ENCODE results near the gene ATG13. TPM values are rescaled to one million over a fixed set of nuclear protein-coding genes. Genes with fewer than 3 reads are reported as not detected.

Gene ATG13
- total RNA-seq, 2 experiments from 2014 or later = 64.1 to 70.0 TPM

- H3K4me1 Mint-ChIP-seq = peaks cover 26% of the 10 kb centered on the region
- no peaks in the 10 kb centered on the region for H3K9me3 Mint-ChIP-seq
- H3K27me3 Mint-ChIP-seq = no peaks in the 10 kb centered on the region
- H3K27ac Mint-ChIP-seq = peak overlapping the region; percentile 99
- POLR2A ChIA-PET = interaction anchor here (0.7 to 3.2 kb wide), 7 partner anchors 23 to 699 kb away, joined by 3 to 14 read pairs (median 5); partner anchors contain the start of genes AMBRA1, ARHGAP1, PEX16 and ZNF408
- peak overlapping the region; percentile 100 for H3K4me3 Mint-ChIP-seq
- DNase-seq = no peak
- peaks cover 8% of the 10 kb centered on the region for H3K36me3 Mint-ChIP-seq
- no peak for ATAC-seq (ENCODE audit: low read depth)
Measured at GRCh38 chr11:46616551-46617133, 711 bp upstream of the ATG13 start.

- POLR2A ChIA-PET = interaction anchor here (1.4 to 3.2 kb wide), 4 partner anchors 24 to 82 kb away, joined by 5 to 14 read pairs (median 8); partner anchors contain the start of genes AMBRA1, ARHGAP1 and ZNF408
- no peaks in the 10 kb centered on the region for H3K9me3 Mint-ChIP-seq
Measured at GRCh38 chr11:46617972-46618314, 590 bp downstream of the ATG13 start.

DNA sequence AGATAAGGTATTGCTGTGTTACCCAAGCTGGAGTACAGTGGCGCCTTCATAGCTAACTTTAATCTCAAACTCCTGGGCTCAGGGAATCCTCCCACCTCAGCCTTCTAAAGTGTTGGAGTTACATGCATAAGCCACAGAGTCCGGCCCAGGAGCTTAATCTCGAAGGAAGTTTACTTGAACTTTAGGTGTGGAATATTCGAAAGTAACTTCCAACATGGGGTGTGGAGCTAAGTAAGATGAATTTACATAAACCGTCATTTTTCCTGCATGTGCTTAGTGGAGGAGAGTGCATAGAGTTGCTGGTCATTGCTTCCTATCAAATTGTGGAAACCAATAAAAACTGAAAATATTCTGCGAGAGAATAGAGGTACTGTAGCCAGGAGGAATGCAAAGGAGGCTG lies 1.5 kb downstream of the ATG13 start:
- Mint-ChIP-seq H3K27me3 (no peaks in the 10 kb centered on the region), H3K9me3 (no peaks in the 10 kb centered on the region), H3K4me1 (peaks cover 23% of the 10 kb centered on the region), H3K36me3 (peaks cover 10% of the 10 kb centered on the region), H3K4me3 (peak overlapping the region; percentile 37), H3K27ac (peak overlapping the region; percentile 80)
- DNase-seq (no peak), ATAC-seq (ENCODE audit: low read depth) (no peak)
- POLR2A ChIA-PET = interaction anchor here (3.2 kb wide), 1 partner anchor 81 kb away, joined by 14 read pairs; the partner anchor contains the start of genes ARHGAP1 and ZNF408

More at GRCh38 chr11:46617972-46618314, 590 bp downstream of the ATG13 start:
- ATAC-seq (ENCODE audit: low read depth) (no peak), DNase-seq (no peak)
- H3K4me3 Mint-ChIP-seq = peak overlapping the region; percentile 100
- H3K36me3 Mint-ChIP-seq = peaks cover 10% of the 10 kb centered on the region
- peak overlapping the region; percentile 99 for H3K27ac Mint-ChIP-seq
- no peaks in the 10 kb centered on the region for H3K27me3 Mint-ChIP-seq
- H3K4me1 Mint-ChIP-seq = peaks cover 23% of the 10 kb centered on the region

- H3K27me3 Mint-ChIP-seq = no peaks in the 10 kb centered on the region
- POLR2A ChIA-PET = interaction anchor here (1.1 kb wide), 1 partner anchor 31 kb away, joined by 5 read pairs; the partner anchor contains the start of gene AMBRA1
- no peak for ATAC-seq (ENCODE audit: low read depth)
- H3K36me3 Mint-ChIP-seq = peaks cover 22% of the 10 kb centered on the region
- no peak overlapping the region for H3K4me3 Mint-ChIP-seq
- H3K27ac Mint-ChIP-seq = no peak overlapping the region
- peaks cover 7% of the 10 kb centered on the region for H3K4me1 Mint-ChIP-seq
- H3K9me3 Mint-ChIP-seq = no peaks in the 10 kb centered on the region
- DNase-seq = no peak
Measured at GRCh38 chr11:46625406-46625805, 8.1 kb downstream of the ATG13 start.

GRCh38 chr11:46628961-46629360 lies 11.6 kb downstream of the ATG13 start:
- DNase-seq (no peak), ATAC-seq (ENCODE audit: low read depth) (no peak)
- Mint-ChIP-seq H3K4me1 (peaks cover 15% of the 10 kb centered on the region), H3K27me3 (no peaks in the 10 kb centered on the region), H3K27ac (no peak overlapping the region), H3K36me3 (peaks cover 22% of the 10 kb centered on the region), H3K9me3 (no peaks in the 10 kb centered on the region), H3K4me3 (no peak overlapping the region)
- POLR2A ChIA-PET = no interaction called here

DNA sequence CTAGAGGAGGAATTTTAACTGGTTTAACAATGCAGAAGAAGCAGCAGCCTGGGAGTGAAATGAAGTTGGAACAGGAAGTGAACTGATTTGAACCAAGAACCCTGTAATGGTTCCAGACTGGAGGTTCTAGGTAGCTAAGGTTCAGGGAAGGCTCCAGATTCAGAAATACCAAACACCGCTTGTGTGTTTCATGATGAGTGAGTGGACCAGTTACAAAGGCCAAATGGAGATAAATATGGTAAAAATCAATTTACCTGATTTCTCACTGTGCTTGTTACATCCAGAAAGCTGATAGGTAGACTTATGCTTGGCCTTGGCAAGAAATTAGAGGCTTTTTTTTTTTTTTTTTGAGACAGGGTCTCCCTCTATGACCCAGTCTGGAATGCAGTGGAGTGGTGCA lies 12.9 kb downstream of the ATG13 start:
- ATAC-seq (ENCODE audit: low read depth) (no peak), DNase-seq (no peak)
- Mint-ChIP-seq H3K9me3 (no peaks in the 10 kb centered on the region), H3K4me1 (peaks cover 13% of the 10 kb centered on the region), H3K27me3 (no peaks in the 10 kb centered on the region), H3K4me3 (no peak overlapping the region), H3K36me3 (peaks cover 18% of the 10 kb centered on the region), H3K27ac (no peak overlapping the region)
- POLR2A ChIA-PET = interaction anchor here (1.4 kb wide), 1 partner anchor 11 kb away, joined by 5 read pairs; no protein-coding TSS in a partner anchor

GRCh38 chr11:46631676-46632075 lies 14.3 kb downstream of the ATG13 start:
- no peaks in the 10 kb centered on the region for H3K27me3 Mint-ChIP-seq

DNA sequence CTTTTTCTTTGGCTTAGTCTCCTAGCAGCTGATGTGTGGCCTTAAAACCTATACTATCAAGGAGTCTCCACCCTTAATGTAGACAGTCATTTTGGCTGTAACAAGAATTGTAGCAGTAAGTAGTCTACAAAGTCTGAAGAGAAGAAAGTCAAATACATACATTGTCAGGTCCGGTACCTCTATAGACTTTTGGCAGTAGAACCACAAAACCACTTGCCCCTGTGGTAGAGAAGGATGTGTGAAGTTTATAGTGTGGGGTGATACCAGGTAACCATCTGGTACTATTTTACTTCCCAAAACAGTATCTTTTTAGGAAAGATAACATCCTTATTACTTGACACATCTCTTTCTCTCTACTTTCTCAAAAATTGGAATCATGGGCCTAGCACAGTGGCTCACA lies 15.1 kb downstream of the ATG13 start:
- no peaks in the 10 kb centered on the region for H3K9me3 Mint-ChIP-seq
- peaks cover 13% of the 10 kb centered on the region for H3K4me1 Mint-ChIP-seq
- ATAC-seq (ENCODE audit: low read depth) (peak; percentile 82), DNase-seq (no peak)
- no peak overlapping the region for H3K27ac Mint-ChIP-seq
- peak overlapping the region; percentile 45 for H3K4me3 Mint-ChIP-seq
- H3K36me3 Mint-ChIP-seq = peaks cover 11% of the 10 kb centered on the region
- H3K27me3 Mint-ChIP-seq = no peaks in the 10 kb centered on the region
- POLR2A ChIA-PET = interaction anchor here (1.1 kb wide), 1 partner anchor 39 kb away, joined by 6 read pairs; no protein-coding TSS in a partner anchor

More at GRCh38 chr11:46631676-46632075, 14.3 kb downstream of the ATG13 start:
- no peaks in the 10 kb centered on the region for H3K9me3 Mint-ChIP-seq
- ATAC-seq (ENCODE audit: low read depth) (no peak), DNase-seq (no peak)
- POLR2A ChIA-PET = interaction anchor here (1.1 to 1.4 kb wide), 2 partner anchors 9 to 40 kb away, joined by 5 to 6 read pairs; no protein-coding TSS in a partner anchor
- H3K36me3 Mint-ChIP-seq = peaks cover 11% of the 10 kb centered on the region
- H3K4me1 Mint-ChIP-seq = peaks cover 13% of the 10 kb centered on the region
- no peak overlapping the region for H3K27ac Mint-ChIP-seq
- H3K4me3 Mint-ChIP-seq = no peak overlapping the region

GRCh38 chr11:46633291-46634217 lies 16.2 kb downstream of the ATG13 start:
- Mint-ChIP-seq H3K27ac (no peak overlapping the region), H3K4me3 (no peak overlapping the region), H3K9me3 (peaks cover 2% of the 10 kb centered on the region), H3K36me3 (peaks cover 14% of the 10 kb centered on the region), H3K4me1 (peaks cover 16% of the 10 kb centered on the region), H3K27me3 (no peaks in the 10 kb centered on the region)
- ATAC-seq (ENCODE audit: low read depth) (no peak), DNase-seq (no peak)
- POLR2A ChIA-PET = no interaction called here

- Mint-ChIP-seq H3K4me3 (no peak overlapping the region), H3K27ac (no peak overlapping the region), H3K4me1 (peaks cover 18% of the 10 kb centered on the region), H3K9me3 (peaks cover 4% of the 10 kb centered on the region), H3K36me3 (peaks cover 29% of the 10 kb centered on the region), H3K27me3 (no peaks in the 10 kb centered on the region)
- DNase-seq (no peak), ATAC-seq (ENCODE audit: low read depth) (no peak)
- POLR2A ChIA-PET = no interaction called here
Measured at GRCh38 chr11:46635557-46636139, 18.3 kb downstream of the ATG13 start.

DNA sequence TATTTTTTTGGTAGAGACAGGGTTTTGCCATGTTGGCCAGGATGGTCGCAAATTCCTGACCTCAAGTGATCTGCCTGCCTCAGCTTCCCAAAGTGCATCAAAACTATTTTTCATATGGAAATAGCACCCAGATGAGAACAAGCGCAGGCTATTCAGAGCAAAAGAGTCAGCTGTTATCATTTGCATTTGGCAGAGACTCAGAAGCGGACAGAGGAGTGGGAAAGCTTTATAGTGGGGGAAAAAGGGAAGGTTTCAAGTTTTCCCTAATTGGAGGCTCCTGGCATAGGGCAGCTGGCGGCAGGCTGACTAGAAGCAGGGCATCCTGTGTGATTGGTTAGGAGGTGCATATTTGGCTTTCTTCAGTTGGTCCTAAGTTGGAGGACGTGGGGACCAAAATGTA lies 20.2 kb downstream of the ATG13 start:
- Mint-ChIP-seq H3K36me3 (peaks cover 28% of the 10 kb centered on the region), H3K4me3 (no peak overlapping the region), H3K4me1 (peaks cover 11% of the 10 kb centered on the region), H3K27me3 (no peaks in the 10 kb centered on the region), H3K9me3 (peaks cover 6% of the 10 kb centered on the region), H3K27ac (no peak overlapping the region)
- DNase-seq (no peak), ATAC-seq (ENCODE audit: low read depth) (no peak)
- POLR2A ChIA-PET = no interaction called here

DNA sequence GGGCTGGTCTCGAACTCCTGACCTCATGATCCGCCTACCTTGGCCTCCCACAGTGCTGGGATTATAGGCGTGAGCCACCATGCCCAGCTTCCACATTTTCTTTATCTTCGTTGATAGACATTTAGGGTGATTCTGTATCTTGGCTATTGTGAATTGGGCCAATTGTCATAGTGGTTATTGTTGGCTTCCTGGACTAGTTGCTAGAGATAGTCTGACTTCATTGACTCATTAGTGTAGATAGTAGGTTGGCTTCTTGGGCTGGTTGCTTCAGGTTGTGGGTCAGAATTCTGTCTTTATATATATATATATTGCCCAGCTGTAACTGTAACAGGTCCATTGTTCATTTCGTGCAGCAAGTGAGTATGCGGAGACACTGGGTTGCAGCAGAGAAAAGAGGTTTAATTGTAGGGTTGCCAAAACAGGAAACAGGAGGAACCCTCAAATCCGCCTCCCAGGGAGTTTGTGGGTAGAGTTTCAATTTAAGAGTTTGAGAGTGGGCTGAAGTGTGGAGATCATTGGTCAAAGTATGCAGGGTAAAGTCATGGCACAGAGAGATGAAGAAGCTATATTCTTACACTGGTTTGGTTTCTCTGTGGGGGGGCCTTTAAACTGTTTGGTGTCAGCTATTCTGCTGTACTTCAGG lies 22.0 kb downstream of the ATG13 start:
- POLR2A ChIA-PET = interaction anchor here (0.9 kb wide), 1 partner anchor 34 kb away, joined by 3 read pairs; no protein-coding TSS in a partner anchor
- no peak overlapping the region for H3K4me3 Mint-ChIP-seq
- peaks cover 28% of the 10 kb centered on the region for H3K36me3 Mint-ChIP-seq
- peaks cover 11% of the 10 kb centered on the region for H3K4me1 Mint-ChIP-seq
- DNase-seq (no peak), ATAC-seq (ENCODE audit: low read depth) (peak; percentile 33)
- H3K27me3 Mint-ChIP-seq = no peaks in the 10 kb centered on the region
- H3K9me3 Mint-ChIP-seq = peaks cover 7% of the 10 kb centered on the region
- peak overlapping the region; percentile 75 for H3K27ac Mint-ChIP-seq
